Activated T-cell treated with anti-CD3 and anti-CD28 coated beads, Interleukin-2, amount 50 U/mL, for 48 hours (primary cell): ENCODE measurements around the gene NKTR.
A peak's percentile ranks its signal among the peaks of the same experiment; 100 is the strongest.
"Not testable (repeated sequence)": the region's sequence is repeated elsewhere in the genome, so short reads cannot be mapped to it uniquely, and the experiment has no call there.

Experiments
- DNase-seq, 2 experiments: peaks; one replicate each; pipeline ENCODE4 v3.0.0-alpha.2; 2020

The NKTR gene

DNA sequence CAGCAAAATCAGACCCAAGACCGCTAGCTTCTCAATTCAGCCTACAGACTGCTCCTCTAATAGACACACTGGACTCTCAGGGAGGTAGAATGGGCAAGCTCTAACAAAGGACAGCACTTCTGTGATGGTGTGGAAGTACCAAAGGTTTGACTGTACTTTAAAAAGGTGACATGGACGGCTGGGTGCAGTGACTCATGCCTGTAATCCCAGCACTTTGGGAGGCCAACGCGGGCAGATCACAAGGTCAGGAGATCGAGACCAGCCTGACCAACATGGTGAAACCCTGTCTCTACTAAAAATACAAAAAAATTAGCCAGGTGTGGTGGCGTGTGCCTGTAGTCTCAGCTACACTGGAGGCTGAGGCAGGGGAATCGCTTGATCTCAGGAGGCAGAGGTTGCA, 3.4 kb upstream of the NKTR start:
- DNase-seq = not testable (repeated sequence)

GRCh38 chr3:42600958-42601675, 631 bp downstream of the NKTR start:
- peak in 1 of 2 experiments; percentile 78 for DNase-seq

- no peak for DNase-seq
These were observed 1.6 kb downstream of the NKTR start for GRCh38 chr3:42601896-42602581.

DNA sequence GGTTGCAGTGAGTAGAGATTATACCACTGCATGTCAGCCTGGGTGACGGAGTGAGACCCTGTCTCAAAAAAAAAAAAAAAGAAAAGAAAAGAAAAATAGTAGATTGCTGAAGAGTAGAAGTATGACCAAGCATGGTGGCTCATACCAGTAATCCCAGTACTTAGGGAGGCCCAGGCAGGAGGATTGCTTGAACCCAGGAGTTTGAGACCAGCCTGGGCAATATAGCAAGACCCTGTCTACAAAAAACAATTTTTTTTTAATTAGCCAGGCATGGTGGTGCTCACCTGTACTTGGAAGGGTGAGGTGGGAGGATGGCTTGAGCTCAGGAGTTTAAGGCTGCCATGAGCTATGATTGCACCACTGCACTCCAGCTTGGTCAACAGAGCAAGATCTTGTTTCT, 2.5 kb downstream of the NKTR start:
- no peak for DNase-seq

GRCh38 chr3:42605546-42606173, 5.2 kb downstream of the NKTR start:
- no peak for DNase-seq

DNA sequence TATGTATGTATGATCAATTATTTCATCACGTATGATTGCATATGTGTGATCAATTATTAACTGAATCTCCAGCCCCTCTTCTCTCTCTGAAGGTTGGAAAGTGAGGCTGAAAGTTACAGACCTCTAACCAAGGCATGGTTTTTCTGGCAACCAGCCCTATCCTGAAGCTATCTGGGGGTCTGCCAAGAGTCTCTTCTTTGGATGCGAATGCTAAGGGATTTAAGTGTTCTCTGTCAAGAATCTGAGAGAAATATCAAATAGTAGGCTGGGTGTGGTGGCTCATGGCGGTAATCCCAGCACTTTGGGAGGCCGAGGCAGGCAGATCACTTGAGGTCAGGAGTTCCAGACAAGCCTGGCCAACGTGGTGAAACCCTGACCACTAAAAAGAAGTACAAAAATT, 8.1 kb downstream of the NKTR start:
- DNase-seq = no peak

- no peak for DNase-seq
These were observed 10.5 kb downstream of the NKTR start for GRCh38 chr3:42610976-42611375.

GRCh38 chr3:42612217-42612616, 11.7 kb downstream of the NKTR start:
- no peak for DNase-seq

GRCh38 chr3:42612928-42613327, 12.4 kb downstream of the NKTR start:
- DNase-seq = no peak

DNA sequence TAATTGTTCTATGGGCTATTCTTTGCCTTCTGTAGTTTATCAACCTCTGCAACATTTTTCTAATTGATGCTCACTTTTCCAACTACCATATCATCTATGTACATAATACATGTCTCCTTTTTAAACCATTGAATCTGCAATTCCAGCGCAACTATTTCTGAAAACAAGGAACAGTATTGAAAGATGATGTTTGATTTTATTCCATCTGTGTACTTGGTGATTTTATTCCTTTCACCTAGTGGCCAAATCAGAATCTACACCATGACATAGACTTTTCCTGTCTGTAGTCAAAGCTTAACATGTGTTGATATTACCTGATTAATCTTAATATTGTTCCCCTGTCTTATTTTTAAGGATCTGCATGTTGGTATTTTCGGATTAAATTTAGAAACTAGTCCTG, 13.0 kb downstream of the NKTR start:
- no peak for DNase-seq

DNA sequence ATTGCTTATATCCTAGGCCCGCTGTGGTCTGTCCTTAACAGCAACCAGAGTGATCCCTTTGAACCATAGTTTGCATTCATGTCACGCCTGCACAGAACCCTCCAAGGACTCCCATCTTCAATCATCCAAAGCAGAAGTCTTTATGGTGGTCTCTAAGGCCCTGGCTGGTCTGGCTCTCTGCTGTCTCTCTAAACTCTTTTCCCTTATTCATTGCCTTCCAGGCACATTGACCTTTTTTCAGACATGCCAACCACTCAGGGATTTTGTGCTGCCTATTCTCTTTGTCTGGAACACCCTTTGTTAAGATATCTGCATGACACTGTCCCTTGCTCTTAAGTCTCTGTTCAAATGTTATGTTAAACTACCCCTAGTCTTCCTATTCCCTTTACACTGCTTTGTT, 31.1 kb downstream of the NKTR start:
- no peak for DNase-seq

GRCh38 chr3:42632146-42632545, 31.7 kb downstream of the NKTR start:
- DNase-seq = no peak

DNA sequence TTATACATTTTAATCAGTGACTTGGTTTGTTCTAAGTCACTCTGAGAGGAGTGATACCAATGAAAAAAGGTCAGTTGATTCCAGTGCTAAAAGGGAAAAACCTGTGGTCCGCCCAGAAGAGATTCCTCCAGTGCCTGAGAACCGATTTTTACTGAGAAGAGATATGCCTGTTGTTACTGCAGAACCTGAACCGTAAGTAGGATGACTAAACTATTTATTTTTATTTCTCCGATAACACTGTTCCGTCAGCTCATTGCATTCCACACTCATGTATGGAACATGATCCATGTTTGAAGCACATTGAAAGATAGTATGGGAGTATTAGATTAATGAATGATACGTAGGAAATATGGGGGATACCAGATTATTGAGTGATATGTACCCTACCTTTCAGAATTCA, 33.1 kb downstream of the NKTR start:
- DNase-seq = no peak

- DNase-seq = no peak
These were observed 34.6 kb downstream of the NKTR start for GRCh38 chr3:42635111-42635510.

DNA sequence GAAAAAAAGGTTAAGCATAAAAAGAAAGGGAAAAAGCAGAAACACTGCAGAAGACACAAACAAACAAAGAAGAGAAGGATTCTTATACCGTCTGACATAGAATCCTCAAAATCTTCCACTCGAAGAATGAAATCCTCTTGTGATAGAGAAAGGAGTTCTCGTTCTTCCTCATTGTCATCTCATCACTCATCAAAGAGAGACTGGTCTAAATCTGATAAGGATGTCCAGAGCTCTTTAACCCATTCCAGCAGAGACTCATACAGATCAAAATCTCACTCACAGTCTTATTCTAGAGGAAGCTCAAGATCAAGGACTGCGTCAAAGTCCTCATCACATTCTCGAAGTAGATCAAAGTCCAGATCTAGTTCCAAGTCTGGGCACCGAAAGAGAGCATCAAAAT, 36.5 kb downstream of the NKTR start:
- DNase-seq = no peak

- peak; percentile 54 to 56 for DNase-seq
These were observed 37.9 kb downstream of the NKTR start for GRCh38 chr3:42638339-42638842.

DNA sequence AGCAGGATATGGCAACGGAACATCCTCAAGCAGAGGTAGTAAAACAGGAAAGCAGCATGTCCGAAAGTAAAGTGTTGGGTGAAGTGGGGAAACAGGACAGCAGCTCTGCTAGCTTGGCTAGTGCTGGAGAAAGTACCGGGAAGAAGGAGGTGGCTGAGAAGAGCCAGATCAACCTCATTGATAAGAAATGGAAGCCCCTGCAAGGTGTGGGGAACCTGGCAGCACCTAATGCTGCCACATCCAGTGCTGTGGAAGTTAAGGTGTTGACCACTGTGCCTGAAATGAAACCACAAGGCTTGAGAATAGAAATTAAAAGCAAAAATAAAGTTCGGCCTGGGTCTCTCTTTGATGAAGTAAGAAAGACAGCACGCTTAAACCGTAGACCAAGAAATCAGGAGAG, 38.7 kb downstream of the NKTR start:
- no peak for DNase-seq

DNA sequence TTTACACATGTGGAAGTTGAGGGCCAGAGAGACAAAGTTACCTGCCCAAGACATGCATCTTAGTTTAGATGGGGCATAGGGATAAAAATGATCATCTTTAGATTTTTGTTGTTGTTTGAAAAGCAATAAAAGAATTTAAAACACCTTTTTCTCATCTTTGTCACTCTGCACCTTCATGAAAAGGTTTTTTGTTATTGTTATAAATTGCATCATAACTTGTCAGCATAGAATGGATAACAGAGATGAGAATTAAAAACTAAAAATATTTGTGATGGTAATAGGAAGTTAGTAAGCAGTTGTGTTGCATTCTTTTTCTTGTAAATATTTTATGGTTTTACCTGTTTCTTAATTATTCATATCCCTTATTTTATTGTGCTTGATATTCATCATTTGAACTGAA, 39.6 kb downstream of the NKTR start:
- DNase-seq = no peak

- no peak for DNase-seq
These were observed 40.4 kb downstream of the NKTR start for GRCh38 chr3:42640771-42641370.

DNA sequence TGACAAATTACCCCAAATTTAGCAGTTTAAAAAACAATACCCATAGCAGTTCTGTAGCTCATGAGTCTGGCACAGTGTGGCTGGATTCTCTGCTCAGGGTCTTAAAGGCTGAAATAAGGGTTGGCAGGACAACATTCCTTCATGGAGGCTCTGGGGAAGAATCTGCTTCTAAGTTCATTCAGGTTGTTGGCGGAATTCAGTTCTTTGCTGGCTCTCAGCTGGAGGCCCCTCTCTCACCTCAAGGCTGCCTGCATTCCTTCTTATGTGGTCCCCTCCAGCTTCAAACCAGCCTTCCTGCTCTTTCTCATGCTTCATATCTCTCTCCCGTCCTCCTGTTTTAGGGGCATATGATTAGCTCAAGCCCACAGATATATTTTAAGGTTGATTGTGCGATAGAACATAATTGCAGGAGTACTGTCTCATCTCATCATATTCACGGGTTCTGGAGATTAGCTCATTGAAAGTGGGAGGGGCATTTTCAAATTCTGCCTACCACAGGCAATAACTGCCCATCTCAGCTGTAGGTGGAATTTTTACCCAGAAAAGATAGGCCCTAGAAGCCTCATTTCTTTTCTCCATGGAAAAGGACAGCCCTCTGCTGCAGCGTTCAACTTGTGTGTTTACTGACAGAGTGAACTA, 47.5 kb downstream of the NKTR start:
- DNase-seq = no peak

DNA sequence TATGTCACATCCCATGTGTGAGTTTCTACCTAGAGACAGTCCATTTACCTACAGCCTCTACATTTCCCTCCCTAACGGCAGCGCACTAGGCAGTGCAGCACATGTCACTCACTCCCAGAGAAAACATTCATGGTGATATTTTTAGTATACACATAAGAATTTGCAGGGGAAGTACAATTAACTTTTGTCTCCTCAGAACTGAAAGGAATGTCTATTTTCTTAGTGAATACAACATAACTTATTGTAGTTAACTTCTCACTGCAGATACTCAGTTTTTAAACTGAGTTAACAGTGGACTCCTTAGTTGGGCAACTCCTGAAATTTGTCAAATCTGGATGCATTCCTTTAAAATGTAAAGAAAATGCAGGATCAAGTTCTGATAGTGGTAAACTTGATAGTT, 48.5 kb downstream of the NKTR start:
- no peak for DNase-seq

DNA sequence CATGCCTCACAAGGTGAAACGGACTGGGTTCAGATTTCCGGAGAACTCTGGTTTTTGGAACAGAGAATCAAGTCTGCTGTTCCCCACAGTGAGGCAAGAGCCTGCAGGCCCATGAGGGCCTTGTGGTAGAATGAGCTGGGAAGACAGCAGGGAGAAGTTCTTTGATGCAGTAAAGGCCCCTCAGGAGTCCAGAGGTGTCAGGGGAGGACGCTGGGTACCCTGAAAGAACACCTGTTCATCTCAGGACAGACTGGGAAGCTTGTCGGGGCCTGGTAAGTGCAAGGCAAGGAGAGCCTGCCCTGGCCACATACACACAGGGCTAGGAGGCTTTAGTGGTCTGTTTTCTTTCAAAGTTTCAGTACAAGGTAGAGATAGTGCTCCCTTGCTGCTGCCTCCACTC, 49.3 kb downstream of the NKTR start:
- DNase-seq = peak in 1 of 2 experiments; percentile 15
